ENCODE results near the gene FN1.

DNA sequence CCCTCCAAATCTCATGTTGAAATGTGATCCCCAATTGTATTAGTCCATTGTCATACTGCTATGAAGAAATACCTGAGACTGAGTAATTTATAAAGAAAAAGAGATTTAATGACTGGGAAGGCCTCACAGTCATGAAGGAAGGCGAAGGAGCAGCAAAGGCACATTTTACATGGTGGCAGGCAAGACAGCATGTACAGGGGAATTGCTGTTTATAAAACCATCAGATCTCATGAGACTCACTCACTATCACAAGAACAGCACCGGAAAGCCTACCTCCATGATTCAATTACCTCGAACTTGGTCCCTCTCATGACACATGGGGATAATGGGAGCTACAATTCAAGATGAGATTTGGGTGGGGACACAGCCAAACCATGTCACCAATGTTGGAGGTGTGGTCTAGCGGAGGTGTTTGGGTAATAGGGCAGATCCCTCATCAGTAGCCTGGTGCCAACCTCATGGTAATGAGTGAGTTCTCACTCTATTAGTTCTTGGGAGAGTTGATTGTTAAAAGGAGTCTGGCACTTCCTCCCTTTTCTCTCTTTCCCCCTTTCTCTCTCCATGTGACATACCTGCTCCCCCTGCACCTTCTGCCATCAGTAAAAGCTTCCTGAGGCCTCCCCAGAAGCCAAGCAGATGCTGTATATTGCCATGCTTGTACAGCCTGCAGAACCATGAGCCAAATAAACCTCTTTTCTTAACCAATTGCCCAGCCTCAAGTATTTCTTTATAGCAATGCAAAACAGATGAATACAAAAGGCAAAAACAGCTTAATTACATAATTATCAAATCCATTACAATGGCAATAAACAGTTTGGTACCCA, 14.5 kb upstream of the FN1 start:
- TF ChIP-seq, protein P1, sequence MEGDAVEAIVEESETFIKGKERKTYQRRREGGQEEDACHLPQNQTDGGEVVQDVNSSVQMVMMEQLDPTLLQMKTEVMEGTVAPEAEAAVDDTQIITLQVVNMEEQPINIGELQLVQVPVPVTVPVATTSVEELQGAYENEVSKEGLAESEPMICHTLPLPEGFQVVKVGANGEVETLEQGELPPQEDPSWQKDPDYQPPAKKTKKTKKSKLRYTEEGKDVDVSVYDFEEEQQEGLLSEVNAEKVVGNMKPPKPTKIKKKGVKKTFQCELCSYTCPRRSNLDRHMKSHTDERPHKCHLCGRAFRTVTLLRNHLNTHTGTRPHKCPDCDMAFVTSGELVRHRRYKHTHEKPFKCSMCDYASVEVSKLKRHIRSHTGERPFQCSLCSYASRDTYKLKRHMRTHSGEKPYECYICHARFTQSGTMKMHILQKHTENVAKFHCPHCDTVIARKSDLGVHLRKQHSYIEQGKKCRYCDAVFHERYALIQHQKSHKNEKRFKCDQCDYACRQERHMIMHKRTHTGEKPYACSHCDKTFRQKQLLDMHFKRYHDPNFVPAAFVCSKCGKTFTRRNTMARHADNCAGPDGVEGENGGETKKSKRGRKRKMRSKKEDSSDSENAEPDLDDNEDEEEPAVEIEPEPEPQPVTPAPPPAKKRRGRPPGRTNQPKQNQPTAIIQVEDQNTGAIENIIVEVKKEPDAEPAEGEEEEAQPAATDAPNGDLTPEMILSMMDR (IDR thresholded peaks at IDR 0.05; ENCODE audit: borderline replicate concordance, extremely low read depth, low read length, poor library complexity, severe bottlenecking), result no peak
- no peak for TF ChIP-seq EZH2 (IDR thresholded peaks at IDR 0.05; ENCODE audit: borderline replicate concordance, low read depth, low read length, severe bottlenecking)
